Neural cell (in vitro differentiated cells): ENCODE measurements around the gene TBC1D22B. TPM values are rescaled to one million over a fixed set of nuclear protein-coding genes. Genes with fewer than 3 reads are reported as not detected.

Experiments
- H2AFZ ChIP-seq: fragments of 200-600, 300-800 bp; sonication (generic), shearing (Covaris generic); 2 replicates; pipeline ENCODE4 v1.6.0; 2014; ENCODE audit warnings: low read depth, mild to moderate bottlenecking, antibody characterized with exemption, low read length, moderate library complexity
- H3F3A ChIP-seq: fragments of 200-600 bp; shearing (Covaris generic); 2 replicates; pipeline ENCODE4 v1.6.1; 2016; ENCODE audit warnings: mild to moderate bottlenecking, moderate library complexity, mixed read lengths, antibody characterized with exemption, low read length; ENCODE audit not compliant: insufficient read depth, poor library complexity, severe bottlenecking
- H3K27ac ChIP-seq: fragments of 200-600, 300-800 bp; sonication (generic), shearing (Covaris generic); 2 replicates; pipeline ENCODE4 v1.5.1; 2014; ENCODE audit warnings: mild to moderate bottlenecking, low read length, moderate library complexity
- H3K27me3 ChIP-seq: fragments of 300-800, 200-600 bp; sonication (generic), shearing (Covaris generic); 2 replicates; pipeline ENCODE4 v1.6.0; 2014; ENCODE audit warnings: mild to moderate bottlenecking, low read depth, low read length, moderate library complexity; ENCODE audit not compliant: insufficient read depth
- H3K36me3 ChIP-seq: fragments of 300-800, 200-600 bp; sonication (generic), shearing (Covaris generic); 2 replicates; pipeline ENCODE4 v1.5.1; 2014; ENCODE audit warnings: mild to moderate bottlenecking, antibody characterized with exemption, low read length, moderate library complexity; ENCODE audit not compliant: insufficient read depth
- H3K4me2 ChIP-seq: fragments of 300-800, 200-600 bp; sonication (generic), shearing (Covaris generic); 2 replicates; pipeline ENCODE4 v1.6.0; 2014; ENCODE audit warnings: mild to moderate bottlenecking, low read length
- H3K4me3 ChIP-seq: fragments of 300-800, 200-600 bp; sonication (generic), shearing (Covaris generic); 2 replicates; pipeline ENCODE4 v1.5.1; 2014; ENCODE audit warnings: mild to moderate bottlenecking, low read length, moderate library complexity
- H3K79me2 ChIP-seq: fragments of 200-600 bp; shearing (Covaris generic); replicated peaks from 2 replicates; pipeline ENCODE4 v1.6.0; 2014; ENCODE audit warnings: mild to moderate bottlenecking, low read length, moderate library complexity; ENCODE audit not compliant: insufficient read depth
- H3K9ac ChIP-seq: fragments of 300-800, 200-600 bp; sonication (generic), shearing (Covaris generic); 2 replicates; pipeline ENCODE4 v1.6.1; 2016; ENCODE audit warnings: mild to moderate bottlenecking, low read length, mixed read lengths
- H3K9me2 ChIP-seq: fragments of 200-600 bp; shearing (Covaris generic); 2 replicates; pipeline ENCODE4 v1.6.1; 2016; ENCODE audit warnings: mild to moderate bottlenecking, low read length, mixed read lengths; ENCODE audit not compliant: insufficient read depth
- H3K9me3 ChIP-seq: fragments of 200-600, 300-800 bp; sonication (generic), shearing (Covaris generic); 2 replicates; pipeline ENCODE4 v1.6.1; 2016; ENCODE audit warnings: mild to moderate bottlenecking, mixed run types, low read length, moderate library complexity, mixed read lengths
- H4K20me1 ChIP-seq: fragments of 200-600 bp; shearing (Covaris generic); 2 replicates; pipeline ENCODE4 v1.6.1; 2016; ENCODE audit warnings: mild to moderate bottlenecking, mixed run types; ENCODE audit not compliant: insufficient read depth
- CTCF ChIP-seq: fragments of 450-650 bp; IDR thresholded peaks from 2 replicates; pipeline ENCODE4 v1.5.1; 2014; ENCODE audit warnings: antibody characterized with exemption, mild to moderate bottlenecking, moderate library complexity; ENCODE audit not compliant: poor library complexity, severe bottlenecking
- EP300 ChIP-seq: fragments of 450-650 bp; conservative IDR thresholded peaks from 2 replicates; pipeline ENCODE4 v1.6.1; 2014; ENCODE audit warnings: antibody characterized with exemption, mild to moderate bottlenecking, moderate library complexity; ENCODE audit not compliant: poor library complexity, severe bottlenecking
- EZH2 ChIP-seq: fragments of 200-600, 300-800 bp; shearing (Covaris generic), sonication (generic); IDR thresholded peaks from 2 replicates; pipeline ENCODE4 v1.6.1; 2014; ENCODE audit warnings: antibody characterized with exemption, low read length, borderline replicate concordance, mild to moderate bottlenecking; ENCODE audit not compliant: insufficient read depth, poor library complexity, severe bottlenecking
- MXI1 ChIP-seq: fragments of 450-650 bp; conservative IDR thresholded peaks from 2 replicates; pipeline ENCODE4 v1.6.1; 2014; ENCODE audit warnings: antibody characterized with exemption, mild to moderate bottlenecking; ENCODE audit not compliant: poor library complexity, severe bottlenecking
- POLR2AphosphoS5 ChIP-seq: IDR thresholded peaks from 2 replicates; pipeline ENCODE4 v1.6.1; 2012
- RAD21 ChIP-seq: fragments of 450-650 bp; conservative IDR thresholded peaks from 2 replicates; pipeline ENCODE4 v1.6.1; 2014; ENCODE audit warnings: antibody characterized with exemption, mild to moderate bottlenecking, moderate library complexity
- REST ChIP-seq: IDR thresholded peaks from 2 replicates; pipeline ENCODE4 v1.6.1; 2012; ENCODE audit warnings: borderline replicate concordance
- SMC3 ChIP-seq: fragments of 450-650 bp; conservative IDR thresholded peaks from 2 replicates; pipeline ENCODE4 v1.6.1; 2014; ENCODE audit warnings: antibody characterized with exemption, mild to moderate bottlenecking, moderate library complexity; ENCODE audit not compliant: poor library complexity
- TAF1 ChIP-seq: IDR thresholded peaks from 2 replicates; pipeline ENCODE4 v1.6.1; 2012; ENCODE audit warnings: low read depth
- polyA plus RNA-seq: library from polyadenylated mRNA; depleted of rRNA; stranded (reverse); fragments of >200 nt; gene quantifications from 2 replicates; pipeline ENCODE4 v1.2.3, GENCODE V29; 2014

TBC1D22B gene
- polyA plus RNA-seq, 1 donor from 2014 or later = 10.6 TPM

- Histone ChIP-seq H3K9me2 (no peaks in the 10 kb centered on the region), H3K4me2 (no peak overlapping the region), H3K4me3 (peak overlapping the region; percentile 90), H3K27ac (no peak overlapping the region), H3K9me3 (no peaks in the 10 kb centered on the region), H3K79me2 (peaks cover 8% of the 10 kb centered on the region), H3K36me3 (no peaks in the 10 kb centered on the region), H3F3A (no peaks in the 10 kb centered on the region), H2AFZ (no peak overlapping the region), H4K20me1 (no peaks in the 10 kb centered on the region), H3K27me3 (no peaks in the 10 kb centered on the region), H3K9ac (no peak overlapping the region)
- TF ChIP-seq MXI1 (no peak), SMC3 (no peak), REST (no peak), POLR2AphosphoS5 (no peak), EP300 (no peak), TAF1 (no peak), EZH2 (no peak), CTCF (no peak), RAD21 (no peak)
Measured at GRCh38 chr6:37256692-37257319, 766 bp upstream of the TBC1D22B start.

DNA sequence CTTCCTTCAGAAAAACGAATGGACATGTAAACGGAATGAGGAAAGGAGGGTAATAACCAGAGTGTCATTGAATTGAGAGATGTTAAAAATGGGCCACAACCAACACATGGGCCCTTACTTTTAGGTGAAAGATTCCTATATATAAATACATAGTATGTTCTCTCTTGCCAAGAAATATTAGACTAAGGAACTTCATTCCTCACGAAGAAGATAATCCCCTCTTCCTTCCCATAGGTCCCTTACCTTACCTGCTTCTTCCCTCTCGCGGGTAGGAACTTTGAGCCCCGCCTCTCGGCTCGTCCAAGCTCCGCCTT lies 295 bp upstream of the TBC1D22B start:
- Histone ChIP-seq H3K4me3 (peak overlapping the region; percentile 90), H3K79me2 (peaks cover 8% of the 10 kb centered on the region), H3K9ac (no peak overlapping the region), H2AFZ (no peak overlapping the region), H3K36me3 (no peaks in the 10 kb centered on the region), H3F3A (no peaks in the 10 kb centered on the region), H3K9me3 (no peaks in the 10 kb centered on the region), H3K27ac (no peak overlapping the region), H3K9me2 (no peaks in the 10 kb centered on the region), H4K20me1 (no peaks in the 10 kb centered on the region), H3K27me3 (no peaks in the 10 kb centered on the region), H3K4me2 (no peak overlapping the region)
- TF ChIP-seq REST (no peak), SMC3 (no peak), POLR2AphosphoS5 (no peak), EZH2 (no peak), RAD21 (no peak), MXI1 (no peak), TAF1 (no peak), CTCF (no peak), EP300 (no peak)
